ENCODE measurements around the gene GUCA2B.

Gene GUCA2B

GRCh38 chr1:42141978-42142377 is 11.2 kb upstream of the GUCA2B start:
- H3K4me3 ChIP-seq (ENCODE audit: low read depth, low read length): no peak overlapping the region
- no peak for TF ChIP-seq CTCF (IDR thresholded peaks at IDR 0.05; ENCODE audit: borderline replicate concordance, insufficient read depth, low read depth, low read length)

- H3K4me3 ChIP-seq (ENCODE audit: low read depth, low read length): no peak overlapping the region
- TF ChIP-seq CTCF (IDR thresholded peaks at IDR 0.05; ENCODE audit: borderline replicate concordance, insufficient read depth, low read depth, low read length): no peak
Observed at GRCh38 chr1:42142894-42143675, 10.1 kb upstream of the GUCA2B start.

GRCh38 chr1:42143896-42144710 is 9.1 kb upstream of the GUCA2B start:
- H3K4me3 ChIP-seq (ENCODE audit: low read depth, low read length): no peak overlapping the region
- no peak for TF ChIP-seq CTCF (IDR thresholded peaks at IDR 0.05; ENCODE audit: borderline replicate concordance, insufficient read depth, low read depth, low read length)

GRCh38 chr1:42144711-42145388 is 8.4 kb upstream of the GUCA2B start:
- H3K4me3 ChIP-seq (ENCODE audit: low read depth, low read length): no peak overlapping the region
- TF ChIP-seq CTCF (IDR thresholded peaks at IDR 0.05; ENCODE audit: borderline replicate concordance, insufficient read depth, low read depth, low read length): no peak

- no peak for TF ChIP-seq CTCF (IDR thresholded peaks at IDR 0.05; ENCODE audit: borderline replicate concordance, insufficient read depth, low read depth, low read length)
Observed at GRCh38 chr1:42145389-42145716, 7.9 kb upstream of the GUCA2B start.

GRCh38 chr1:42145764-42146625 is 7.2 kb upstream of the GUCA2B start:
- no peak overlapping the region for H3K4me3 ChIP-seq (ENCODE audit: low read depth, low read length)
- TF ChIP-seq CTCF (IDR thresholded peaks at IDR 0.05; ENCODE audit: borderline replicate concordance, insufficient read depth, low read depth, low read length): no peak

More at GRCh38 chr1:42145389-42145716, 7.9 kb upstream of the GUCA2B start:
- no peak overlapping the region for H3K4me3 ChIP-seq (ENCODE audit: low read depth, low read length)
